ENCODE measurements around the gene C3orf20.
"Not testable (repeated sequence)": the region's sequence is repeated elsewhere in the genome, so short reads cannot be mapped to it uniquely, and the experiment has no call there.

The C3orf20 gene

GRCh38 chr3:14651440-14652251, 23.3 kb upstream of the C3orf20 start, which contains the start of gene CCDC174:
Gene CCDC174 (plus strand): TSS chr3:14651762. CDS start chr3:14651837, 75 bp downstream.
- peak within 1 kb of the TSS; percentile 98 for H3K4me3 ChIP-seq (ENCODE audit: insufficient read length, low read depth)

GRCh38 chr3:14652360-14652907, 22.5 kb upstream of the C3orf20 start:
- Histone ChIP-seq H3K4me3 (ENCODE audit: insufficient read length, low read depth) (peak overlapping the region; percentile 98), H3K36me3 (ENCODE audit: insufficient read depth, insufficient read length, low read length) (peaks cover 36% of the 10 kb centered on the region), H3K9ac (ENCODE audit: insufficient read length, low read depth) (peak overlapping the region; percentile 97)
- not testable (repeated sequence) for DNase-seq (ENCODE audit: low read depth, low spot score); H3K27me3 ChIP-seq (ENCODE audit: insufficient read depth, insufficient read length); H3K4me1 ChIP-seq (ENCODE audit: insufficient read depth, insufficient read length); H3K9me3 ChIP-seq (ENCODE audit: insufficient read depth, low read length)

More at GRCh38 chr3:14651440-14652251, 23.3 kb upstream of the C3orf20 start, which contains the start of gene CCDC174:
- Histone ChIP-seq H3K9me3 (ENCODE audit: insufficient read depth, low read length) (no peaks in the 10 kb centered on the region), H3K36me3 (ENCODE audit: insufficient read depth, insufficient read length, low read length) (peaks cover 28% of the 10 kb centered on the region), H3K27me3 (ENCODE audit: insufficient read depth, insufficient read length) (no peaks in the 10 kb centered on the region), H3K4me1 (ENCODE audit: insufficient read depth, insufficient read length) (no peaks in the 10 kb centered on the region), H3K9ac (ENCODE audit: insufficient read length, low read depth) (peak within 1 kb of the TSS; percentile 97)
- peak; percentile 99 for DNase-seq (ENCODE audit: low read depth, low spot score)
- TF ChIP-seq SUZ12 (IDR thresholded peaks at IDR 0.05; ENCODE audit: extremely low read depth, insufficient read depth, insufficient read length) (no peak), ZNF274 (IDR thresholded peaks at IDR 0.05; ENCODE audit: low read depth, low read length) (no peak), YY1 (IDR thresholded peaks at IDR 0.05; ENCODE audit: insufficient read depth, insufficient read length) (peak; percentile 100)

GRCh38 chr3:14657579-14657978, 17.4 kb upstream of the C3orf20 start:
- H3K4me1 ChIP-seq (ENCODE audit: insufficient read depth, insufficient read length) = no peaks in the 10 kb centered on the region
- H3K9me3 ChIP-seq (ENCODE audit: insufficient read depth, low read length) = no peaks in the 10 kb centered on the region
- H3K36me3 ChIP-seq (ENCODE audit: insufficient read depth, insufficient read length, low read length) = peaks cover 86% of the 10 kb centered on the region
- no peak for DNase-seq (ENCODE audit: low read depth, low spot score)
- no peak for TF ChIP-seq SUZ12 (IDR thresholded peaks at IDR 0.05; ENCODE audit: extremely low read depth, insufficient read depth, insufficient read length)
- TF ChIP-seq ZNF274 (IDR thresholded peaks at IDR 0.05; ENCODE audit: low read depth, low read length) = no peak
- TF ChIP-seq YY1 (IDR thresholded peaks at IDR 0.05; ENCODE audit: insufficient read depth, insufficient read length) = no peak
- H3K9ac ChIP-seq (ENCODE audit: insufficient read length, low read depth) = no peak overlapping the region
- H3K4me3 ChIP-seq (ENCODE audit: insufficient read length, low read depth) = no peak overlapping the region
- no peaks in the 10 kb centered on the region for H3K27me3 ChIP-seq (ENCODE audit: insufficient read depth, insufficient read length)

GRCh38 chr3:14658978-14659377, 16.0 kb upstream of the C3orf20 start:
- Histone ChIP-seq H3K9ac (ENCODE audit: insufficient read length, low read depth) (no peak overlapping the region), H3K9me3 (ENCODE audit: insufficient read depth, low read length) (no peaks in the 10 kb centered on the region), H3K27me3 (ENCODE audit: insufficient read depth, insufficient read length) (no peaks in the 10 kb centered on the region), H3K36me3 (ENCODE audit: insufficient read depth, insufficient read length, low read length) (peaks cover 98% of the 10 kb centered on the region), H3K4me3 (ENCODE audit: insufficient read length, low read depth) (no peak overlapping the region), H3K4me1 (ENCODE audit: insufficient read depth, insufficient read length) (no peaks in the 10 kb centered on the region)
- TF ChIP-seq YY1 (IDR thresholded peaks at IDR 0.05; ENCODE audit: insufficient read depth, insufficient read length) = no peak
- no peak for TF ChIP-seq SUZ12 (IDR thresholded peaks at IDR 0.05; ENCODE audit: extremely low read depth, insufficient read depth, insufficient read length)
- TF ChIP-seq ZNF274 (IDR thresholded peaks at IDR 0.05; ENCODE audit: low read depth, low read length) = no peak
- DNase-seq (ENCODE audit: low read depth, low spot score) = no peak

GRCh38 chr3:14660942-14661341, 14.0 kb upstream of the C3orf20 start:
- Histone ChIP-seq H3K4me1 (ENCODE audit: insufficient read depth, insufficient read length) (no peaks in the 10 kb centered on the region), H3K9ac (ENCODE audit: insufficient read length, low read depth) (no peak overlapping the region), H3K27me3 (ENCODE audit: insufficient read depth, insufficient read length) (no peaks in the 10 kb centered on the region), H3K4me3 (ENCODE audit: insufficient read length, low read depth) (no peak overlapping the region), H3K36me3 (ENCODE audit: insufficient read depth, insufficient read length, low read length) (peaks cover 98% of the 10 kb centered on the region), H3K9me3 (ENCODE audit: insufficient read depth, low read length) (no peaks in the 10 kb centered on the region)
- DNase-seq (ENCODE audit: low read depth, low spot score) = no peak
- TF ChIP-seq SUZ12 (IDR thresholded peaks at IDR 0.05; ENCODE audit: extremely low read depth, insufficient read depth, insufficient read length) (no peak), ZNF274 (IDR thresholded peaks at IDR 0.05; ENCODE audit: low read depth, low read length) (no peak), YY1 (IDR thresholded peaks at IDR 0.05; ENCODE audit: insufficient read depth, insufficient read length) (no peak)

- TF ChIP-seq ZNF274 (IDR thresholded peaks at IDR 0.05; ENCODE audit: low read depth, low read length) (no peak), YY1 (IDR thresholded peaks at IDR 0.05; ENCODE audit: insufficient read depth, insufficient read length) (no peak), SUZ12 (IDR thresholded peaks at IDR 0.05; ENCODE audit: extremely low read depth, insufficient read depth, insufficient read length) (no peak)
- no peak for DNase-seq (ENCODE audit: low read depth, low spot score)
- H3K36me3 ChIP-seq (ENCODE audit: insufficient read depth, insufficient read length, low read length) = peaks cover 97% of the 10 kb centered on the region
- no peak overlapping the region for H3K4me3 ChIP-seq (ENCODE audit: insufficient read length, low read depth)
- no peaks in the 10 kb centered on the region for H3K4me1 ChIP-seq (ENCODE audit: insufficient read depth, insufficient read length)
- no peak overlapping the region for H3K9ac ChIP-seq (ENCODE audit: insufficient read length, low read depth)
- H3K9me3 ChIP-seq (ENCODE audit: insufficient read depth, low read length) = no peaks in the 10 kb centered on the region
- H3K27me3 ChIP-seq (ENCODE audit: insufficient read depth, insufficient read length) = no peaks in the 10 kb centered on the region
Measured at GRCh38 chr3:14663396-14664135, 11.4 kb upstream of the C3orf20 start.

GRCh38 chr3:14664170-14664569, 10.8 kb upstream of the C3orf20 start:
- Histone ChIP-seq H3K27me3 (ENCODE audit: insufficient read depth, insufficient read length) (no peaks in the 10 kb centered on the region), H3K36me3 (ENCODE audit: insufficient read depth, insufficient read length, low read length) (peaks cover 97% of the 10 kb centered on the region), H3K4me1 (ENCODE audit: insufficient read depth, insufficient read length) (no peaks in the 10 kb centered on the region), H3K4me3 (ENCODE audit: insufficient read length, low read depth) (no peak overlapping the region), H3K9ac (ENCODE audit: insufficient read length, low read depth) (no peak overlapping the region), H3K9me3 (ENCODE audit: insufficient read depth, low read length) (no peaks in the 10 kb centered on the region)
- no peak for DNase-seq (ENCODE audit: low read depth, low spot score)
- no peak for TF ChIP-seq SUZ12 (IDR thresholded peaks at IDR 0.05; ENCODE audit: extremely low read depth, insufficient read depth, insufficient read length)
- TF ChIP-seq ZNF274 (IDR thresholded peaks at IDR 0.05; ENCODE audit: low read depth, low read length) = no peak
- no peak for TF ChIP-seq YY1 (IDR thresholded peaks at IDR 0.05; ENCODE audit: insufficient read depth, insufficient read length)
